ENCODE results near the gene PSENEN. TPM values are rescaled to one million over a fixed set of nuclear protein-coding genes. Genes with fewer than 3 reads are reported as not detected.

The PSENEN gene
- total and polyA plus RNA-seq, 2 of the 8 experiments (the other 6 are each of a cell fraction or from before 2014, with no cell fraction given), result 66.7 to 75.3 TPM

GRCh38 chr19:35729763-35730162 is 15.7 kb upstream of the PSENEN start (continued):
- no peak for TF ChIP-seq ATF3 (IDR thresholded peaks at IDR 0.05; ENCODE audit: insufficient read depth, low read depth, low read length)

All from H1 (cell line).